Measurements from ENCODE around the gene SIL1. TPM values are rescaled to one million over a fixed set of nuclear protein-coding genes. Genes with fewer than 3 reads are reported as not detected.
A peak's percentile ranks its signal among the peaks of the same experiment; 100 is the strongest.
"Not testable (repeated sequence)": the region's sequence is repeated elsewhere in the genome, so short reads cannot be mapped to it uniquely, and the experiment has no call there.

SIL1 gene
- total RNA-seq, 1 donor from 2014 or later, result 83.0 TPM

DNA sequence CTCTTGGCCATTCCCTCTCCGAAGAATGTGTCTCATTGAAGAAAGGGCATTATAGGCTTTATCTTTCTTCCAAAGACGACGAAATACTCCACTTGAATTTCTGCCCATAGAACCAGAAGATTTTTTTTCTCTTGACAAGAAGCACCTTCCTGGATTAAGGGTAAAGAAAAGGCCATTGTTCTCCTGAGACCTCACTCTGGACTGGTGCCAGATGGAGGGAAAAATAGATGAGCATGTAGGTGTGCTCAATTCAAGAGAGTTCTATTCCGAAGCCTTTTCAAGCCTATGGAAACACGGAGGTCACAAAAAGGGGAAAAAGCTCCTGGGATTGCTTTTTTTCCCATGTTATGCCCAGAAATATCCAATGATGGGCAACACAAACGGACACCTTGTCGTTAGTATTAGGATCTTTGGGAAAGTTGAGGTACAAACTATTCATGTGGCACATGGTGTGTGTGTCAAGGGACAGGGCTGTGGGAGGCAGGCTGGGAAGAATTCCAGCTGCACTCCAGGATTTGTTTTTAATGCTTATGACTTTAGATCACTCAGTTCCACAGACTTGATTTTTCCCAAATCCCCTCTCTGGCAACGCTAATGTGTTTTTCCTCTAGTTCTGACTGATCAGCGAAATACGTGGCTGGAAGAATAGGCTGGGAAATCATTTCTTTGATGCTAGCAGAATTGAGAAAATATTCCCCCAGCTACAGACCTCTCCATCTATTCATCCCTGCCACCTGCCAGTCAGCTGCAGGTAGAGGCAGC is 89.9 kb downstream of the SIL1 start:
- no peak for DNase-seq (ENCODE audit: low spot score)

DNA sequence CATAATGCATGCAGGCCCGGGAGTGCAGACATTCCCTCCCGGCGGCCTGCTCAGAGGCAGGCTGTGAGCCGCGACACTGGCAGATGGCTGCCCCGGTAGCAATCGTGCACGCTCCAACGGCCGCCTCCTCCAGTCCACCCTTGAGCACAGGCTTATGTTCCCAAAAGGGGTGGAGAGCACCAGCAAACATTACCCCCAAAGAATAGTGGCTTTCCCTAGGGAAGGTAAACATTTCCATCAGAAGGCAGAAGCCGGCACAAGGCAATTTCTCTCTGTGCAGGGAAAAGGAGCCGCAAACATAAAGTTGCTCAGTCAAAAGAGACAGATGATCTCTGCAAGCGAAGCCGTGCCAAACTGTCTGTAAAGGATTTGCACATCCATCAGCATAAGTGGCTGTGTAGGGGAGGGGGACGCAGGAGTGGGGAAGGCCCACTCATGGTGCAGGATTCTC is 92.5 kb downstream of the SIL1 start:
- no peak for DNase-seq (ENCODE audit: low spot score)

DNA sequence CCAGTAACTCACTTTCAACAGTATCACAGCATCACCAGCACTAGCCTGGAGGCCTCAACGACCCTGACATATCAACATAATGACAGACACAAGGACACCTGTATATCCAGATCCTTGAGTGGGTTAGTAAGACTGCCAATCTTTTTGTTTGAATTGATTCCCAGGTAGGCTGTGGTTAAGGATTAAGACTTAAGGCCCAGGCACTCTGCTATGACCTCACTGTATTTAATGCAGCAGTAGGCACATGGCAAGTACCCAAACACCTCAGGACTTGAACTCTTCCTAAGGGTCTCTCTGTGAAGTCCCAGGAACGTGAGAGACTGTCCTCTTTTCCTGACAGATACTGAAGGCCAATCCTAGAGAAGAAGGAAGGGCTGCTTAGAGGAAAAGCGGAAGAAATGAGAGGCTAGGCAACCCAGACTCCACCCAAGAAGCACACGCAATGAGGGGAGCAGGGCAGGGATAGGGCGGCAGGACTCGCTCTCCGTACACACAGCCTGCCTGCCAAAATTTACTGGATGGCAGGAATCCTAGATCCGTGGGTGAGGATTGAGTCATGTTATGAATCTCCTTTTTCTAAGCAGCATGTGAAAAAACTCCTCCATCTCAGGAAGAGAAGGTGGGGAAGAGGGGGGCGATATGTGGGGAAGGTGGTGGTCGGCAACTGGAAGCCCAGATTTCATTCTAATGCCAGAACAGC is 93.4 kb downstream of the SIL1 start:
- peak; percentile 76 for DNase-seq (ENCODE audit: low spot score)

DNA sequence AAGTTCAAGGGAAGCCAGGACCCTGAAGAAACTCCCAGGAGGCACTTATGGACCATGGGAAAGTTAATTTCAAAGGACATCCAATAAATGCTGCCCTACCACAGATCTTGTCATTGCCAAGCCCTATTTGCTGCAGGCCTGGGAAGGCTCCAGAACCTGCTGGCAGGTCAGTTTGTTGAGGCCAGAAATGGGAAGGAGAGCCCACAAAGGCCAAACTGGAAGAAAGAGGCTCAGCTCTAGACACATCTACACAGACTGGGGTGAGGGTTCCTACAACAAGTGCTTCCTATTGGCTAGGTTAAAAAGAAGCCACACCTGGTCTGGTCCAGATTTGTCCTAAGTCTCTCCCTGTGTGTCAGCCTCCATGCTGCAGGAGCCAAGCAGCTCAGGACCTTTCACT is 94.4 kb downstream of the SIL1 start:
- no peak for DNase-seq (ENCODE audit: low spot score)

DNA sequence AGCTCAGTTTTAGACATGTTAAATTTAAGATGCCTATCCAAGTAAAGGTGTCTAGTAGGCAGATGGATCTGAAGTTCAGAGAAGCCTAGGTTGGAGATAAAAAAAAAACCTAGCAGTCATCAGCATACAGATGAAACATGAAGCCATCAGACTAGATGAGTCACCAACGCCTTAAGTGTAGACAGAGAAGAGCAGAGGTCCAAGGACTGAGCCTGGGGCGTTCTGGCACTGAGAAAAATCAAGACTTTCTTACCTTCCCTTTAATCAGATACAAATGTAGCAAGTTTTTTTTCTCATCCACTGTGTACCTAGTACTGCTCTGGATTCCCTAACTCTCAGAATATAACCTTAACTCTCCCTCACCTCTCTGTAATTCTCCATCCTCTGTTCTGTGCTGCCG is 97.3 kb downstream of the SIL1 start:
- DNase-seq (ENCODE audit: low spot score), result no peak

DNA sequence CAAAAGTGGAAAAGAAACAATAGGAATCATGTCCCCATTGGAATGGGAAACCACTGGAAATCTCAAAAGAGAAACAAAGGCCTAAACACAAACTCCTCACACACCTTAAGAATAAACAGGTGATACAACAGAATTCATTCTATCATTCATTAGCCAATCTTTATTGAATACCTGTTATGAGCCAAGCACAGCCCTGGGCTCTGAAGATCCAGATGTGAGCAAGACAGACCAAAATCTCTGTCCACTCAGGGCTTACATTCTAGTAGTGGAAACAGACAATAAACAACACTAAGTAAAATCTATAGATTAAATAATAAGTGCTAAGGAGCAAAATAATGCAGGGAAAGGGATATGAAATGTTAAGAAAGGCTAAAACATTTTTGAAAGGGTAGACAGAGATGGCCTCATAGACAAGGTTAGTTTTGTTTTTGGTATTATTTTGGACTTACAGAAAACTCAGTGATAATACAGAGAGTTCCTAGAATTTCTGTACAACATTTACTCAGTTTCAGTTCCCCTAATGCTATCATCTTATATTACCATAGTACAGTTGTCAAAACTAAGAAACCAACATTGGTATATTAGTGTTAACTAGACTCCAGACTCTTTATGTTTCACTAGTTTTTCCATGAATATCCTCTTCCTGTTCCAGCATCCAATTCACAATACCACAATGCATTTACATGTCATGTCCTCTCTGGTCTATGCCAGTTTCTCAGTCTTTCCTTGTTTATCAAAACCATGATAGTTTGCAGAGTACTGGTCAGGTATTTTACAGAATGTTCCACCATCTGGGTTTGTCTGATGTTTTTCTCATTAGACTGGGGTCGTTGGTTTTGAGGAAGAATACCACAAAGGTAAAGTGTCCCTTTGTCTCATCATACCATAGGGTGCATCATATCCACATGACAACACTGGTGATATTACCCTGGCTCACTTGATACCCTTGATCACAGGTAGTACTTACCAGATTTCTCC is 103.7 kb downstream of the SIL1 start:
- DNase-seq (ENCODE audit: low spot score), result no peak

DNA sequence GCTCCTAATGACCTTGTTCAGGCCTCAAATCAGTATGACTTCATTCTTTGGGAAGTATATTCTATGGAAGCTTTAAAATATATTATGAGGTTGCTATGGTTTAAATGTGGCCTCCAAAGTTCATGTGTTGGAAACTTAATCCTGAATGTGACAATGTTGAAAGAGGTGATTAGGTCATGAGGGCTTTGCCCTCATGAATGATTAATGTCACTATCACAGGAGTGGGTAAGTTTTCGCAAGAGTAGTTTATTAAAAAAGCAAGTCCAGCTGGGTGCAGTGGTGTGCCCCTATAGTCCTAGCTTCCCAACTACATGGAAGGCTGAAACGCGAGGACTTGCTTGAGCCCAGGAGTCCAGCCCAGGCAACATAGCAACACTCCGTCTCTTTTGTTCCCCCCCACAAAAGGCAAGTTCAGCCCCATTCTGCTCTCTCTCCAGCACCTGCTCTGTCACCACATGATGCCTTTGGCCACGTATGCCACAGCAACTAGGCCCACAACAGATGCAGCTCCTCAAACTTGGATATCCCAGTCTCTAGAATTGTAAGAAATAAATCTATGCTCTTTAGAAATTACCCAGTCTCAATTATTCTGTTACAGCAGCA is 105.3 kb downstream of the SIL1 start:
- no peak for DNase-seq (ENCODE audit: low spot score)

DNA sequence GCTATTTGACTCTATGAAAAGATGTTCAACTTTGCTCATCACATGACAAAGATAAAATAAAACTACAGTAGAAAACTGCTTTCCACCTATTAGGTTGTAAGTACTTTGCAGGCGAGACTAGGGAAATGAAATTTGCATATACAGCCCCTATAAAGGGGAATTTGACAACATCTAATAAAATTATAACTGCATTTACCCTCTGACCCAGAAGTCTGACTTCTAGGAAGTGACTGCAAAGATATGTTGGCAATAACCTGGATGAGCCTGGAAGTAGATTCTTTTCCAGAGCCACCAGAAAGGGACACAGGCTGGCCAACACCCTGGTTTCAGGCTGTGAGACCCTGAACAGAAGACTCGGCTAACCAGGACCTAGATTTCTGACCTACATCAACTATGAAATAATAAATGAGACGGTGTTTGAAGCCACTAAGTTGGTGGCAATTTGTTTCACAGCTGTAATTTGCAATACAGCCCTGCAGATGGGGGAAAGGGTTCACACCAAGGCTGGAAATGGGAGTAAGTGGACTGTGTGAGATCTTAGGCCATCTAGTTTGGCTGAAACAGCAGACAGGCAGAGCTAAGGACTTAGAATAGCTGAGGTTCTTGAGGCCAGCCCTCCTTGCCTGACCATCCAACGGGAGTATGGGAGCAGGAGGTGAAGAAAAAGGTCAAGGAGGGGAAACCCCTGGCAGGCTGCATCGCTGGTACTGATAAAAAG is 106.6 kb downstream of the SIL1 start:
- no peak for DNase-seq (ENCODE audit: low spot score)

DNA sequence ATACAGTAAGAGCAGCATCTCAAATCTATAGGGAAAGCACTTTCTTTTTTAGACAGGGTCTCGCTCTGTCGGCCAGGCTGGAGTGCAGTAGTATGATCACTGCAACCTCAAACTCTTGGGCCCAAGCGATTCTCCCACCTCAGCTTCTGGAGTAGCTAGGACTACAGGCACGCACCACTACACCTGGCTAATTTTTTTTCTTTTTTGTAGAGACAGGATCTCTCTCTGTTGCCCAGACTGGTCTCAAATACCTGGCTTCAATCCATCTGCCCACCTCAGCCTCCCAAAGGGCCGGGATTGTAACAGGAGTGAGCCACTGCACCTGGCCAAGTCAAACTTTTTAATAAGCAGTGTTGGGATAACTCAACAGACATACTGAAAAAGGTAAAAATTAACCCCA is 107.6 kb downstream of the SIL1 start:
- no peak for DNase-seq (ENCODE audit: low spot score)

DNA sequence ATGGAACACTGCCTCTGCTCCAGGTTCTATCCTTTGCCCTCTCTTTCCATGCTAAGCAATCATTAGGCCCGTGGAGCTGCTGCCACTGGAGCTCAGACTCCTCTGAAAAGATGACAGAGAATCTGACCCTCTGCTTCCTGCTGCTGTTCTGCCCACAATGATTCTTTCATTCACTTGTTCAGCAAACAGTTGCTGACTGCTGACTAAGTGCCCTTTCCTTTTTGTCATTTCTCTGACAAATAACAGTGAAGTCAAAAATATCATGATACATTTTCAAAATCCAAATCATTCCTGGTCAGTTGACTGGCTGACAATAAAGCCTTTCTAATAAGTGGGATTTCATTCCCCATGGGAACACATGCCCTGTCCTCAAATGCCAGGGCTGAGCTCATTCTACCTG is 110.1 kb downstream of the SIL1 start:
- no peak for DNase-seq (ENCODE audit: low spot score)

DNA sequence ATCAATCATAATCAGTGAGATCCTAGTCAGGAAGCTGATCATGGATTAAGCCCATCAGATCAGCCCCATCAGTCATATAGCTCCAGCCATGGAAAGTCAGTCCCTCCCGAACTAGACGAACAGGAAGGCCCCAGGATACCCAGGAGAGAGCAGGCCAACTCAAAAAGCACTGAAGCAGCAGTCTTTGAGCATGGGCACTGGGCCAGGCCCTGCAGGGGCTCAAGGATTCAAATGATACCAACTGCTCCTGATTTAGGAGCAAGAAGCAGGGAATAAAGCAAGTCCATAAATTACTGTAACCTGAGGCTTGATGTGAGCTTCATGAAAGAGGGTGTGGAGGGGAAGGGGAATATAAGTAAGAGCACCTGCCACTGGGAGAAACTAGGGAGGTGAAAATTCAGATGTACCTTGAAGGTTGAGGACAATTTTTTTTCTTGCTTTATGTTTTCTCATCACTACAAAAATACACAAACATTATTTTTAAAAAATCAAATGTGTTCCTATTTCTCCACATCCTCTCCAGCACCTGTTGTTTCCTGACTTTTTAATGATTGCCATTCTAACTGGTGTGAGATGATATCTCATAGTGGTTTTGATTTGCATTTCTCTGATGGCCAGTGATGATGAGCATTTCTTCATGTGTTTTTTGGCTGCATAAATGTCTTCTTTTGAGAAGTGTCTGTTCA is 115.2 kb downstream of the SIL1 start:
- no peak for DNase-seq (ENCODE audit: low spot score)

DNA sequence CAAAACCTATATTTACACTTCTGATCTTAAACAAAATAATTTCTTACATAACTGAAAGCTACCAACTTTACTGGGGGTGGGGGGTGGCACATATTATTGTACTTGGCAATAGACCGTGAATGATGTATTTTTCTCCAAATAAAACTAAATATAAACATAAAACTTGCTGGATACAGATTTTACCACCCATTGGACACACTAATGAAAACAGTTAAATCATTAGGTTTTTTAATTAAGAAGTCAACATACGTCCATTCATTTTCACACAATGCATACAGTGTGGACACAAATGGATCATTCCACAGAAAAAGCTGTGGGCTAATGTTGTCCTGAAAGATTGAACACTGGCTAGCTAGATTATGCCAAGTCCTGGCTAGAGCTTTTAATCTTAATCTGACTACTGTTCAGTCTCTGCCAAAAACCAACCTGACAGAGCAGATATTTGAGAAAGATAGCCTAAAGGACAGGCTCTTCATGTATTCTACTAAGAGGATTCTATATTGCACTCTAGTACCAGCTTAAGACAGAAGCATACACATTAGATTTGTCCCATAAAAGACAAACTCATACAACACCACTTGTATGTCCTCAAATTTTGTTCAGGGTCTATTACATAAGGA is 118.1 kb downstream of the SIL1 start:
- no peak for DNase-seq (ENCODE audit: low spot score)

DNA sequence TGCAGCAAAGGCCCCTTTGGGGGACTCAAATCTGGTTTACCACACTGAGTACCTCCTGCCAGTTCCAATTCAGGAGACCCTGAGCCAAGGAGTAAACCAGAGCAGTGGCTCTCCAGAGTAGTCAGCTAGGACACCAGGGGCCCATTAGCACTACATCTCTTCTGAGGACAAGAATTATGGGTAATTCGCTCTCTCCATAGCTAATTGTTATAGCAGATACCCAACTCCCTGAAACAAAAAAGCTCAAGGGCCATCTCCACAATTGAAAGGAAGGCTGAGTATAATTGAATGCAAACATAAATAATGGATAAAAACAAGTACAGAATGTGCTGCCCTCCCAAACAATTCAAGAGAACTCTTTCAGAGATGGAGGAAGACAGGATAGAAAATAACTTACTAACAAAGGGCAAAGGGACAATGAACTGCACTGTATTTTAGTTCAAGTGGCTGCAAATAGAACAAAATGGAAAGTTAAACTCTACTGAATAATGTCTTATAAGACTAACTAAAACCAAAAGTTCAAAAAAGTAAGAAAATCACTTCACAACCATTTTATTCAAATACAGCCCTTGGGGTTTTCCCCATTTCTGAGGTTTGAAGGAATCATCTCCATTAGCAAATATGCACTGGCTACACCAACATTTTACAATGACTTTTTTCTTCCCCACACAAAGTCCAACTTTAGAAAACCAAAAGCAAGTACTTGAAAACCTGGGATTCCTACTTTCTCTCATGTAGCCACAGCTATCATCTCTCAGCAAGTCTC is 118.8 kb downstream of the SIL1 start:
- DNase-seq (ENCODE audit: low spot score), result no peak

DNA sequence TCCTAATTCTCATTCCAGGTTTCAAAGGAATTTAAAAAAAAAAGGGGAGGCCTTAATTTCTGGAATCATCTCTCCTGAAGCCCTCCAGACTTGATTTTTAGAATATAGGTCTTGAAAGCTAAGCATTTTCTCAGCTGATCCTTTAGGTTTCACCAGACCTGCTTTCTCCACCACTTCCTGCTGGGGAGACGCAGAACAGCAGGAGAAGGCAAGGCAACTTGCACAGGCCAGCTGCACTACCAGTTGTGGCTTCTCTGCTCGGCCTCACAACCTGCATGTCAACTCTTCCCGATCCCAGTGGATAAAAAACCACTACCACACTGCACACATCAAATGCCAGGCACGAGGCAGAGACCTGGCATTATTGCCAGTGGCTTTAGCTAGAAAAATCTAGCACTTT is 119.8 kb downstream of the SIL1 start:
- DNase-seq (ENCODE audit: low spot score), result no peak

DNA sequence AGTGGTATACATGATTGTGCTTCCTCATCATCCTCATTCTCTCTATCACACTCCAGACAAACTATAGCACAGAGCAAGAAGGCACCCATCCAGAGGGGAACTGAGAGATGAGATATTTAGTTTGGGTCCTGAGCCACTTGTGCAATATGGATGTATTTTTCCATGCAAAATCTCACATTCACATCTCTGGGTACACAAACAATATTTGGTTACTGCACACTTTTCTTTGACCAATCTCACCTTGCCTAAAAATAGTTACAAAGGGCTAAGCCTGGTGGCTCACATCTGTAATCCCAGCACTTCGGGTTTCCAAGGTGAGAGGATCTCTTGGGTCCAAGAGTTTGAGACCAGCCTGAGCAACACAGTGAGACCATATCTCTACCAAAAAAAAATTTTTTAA is 120.3 kb downstream of the SIL1 start:
- DNase-seq (ENCODE audit: low spot score), result no peak

DNA sequence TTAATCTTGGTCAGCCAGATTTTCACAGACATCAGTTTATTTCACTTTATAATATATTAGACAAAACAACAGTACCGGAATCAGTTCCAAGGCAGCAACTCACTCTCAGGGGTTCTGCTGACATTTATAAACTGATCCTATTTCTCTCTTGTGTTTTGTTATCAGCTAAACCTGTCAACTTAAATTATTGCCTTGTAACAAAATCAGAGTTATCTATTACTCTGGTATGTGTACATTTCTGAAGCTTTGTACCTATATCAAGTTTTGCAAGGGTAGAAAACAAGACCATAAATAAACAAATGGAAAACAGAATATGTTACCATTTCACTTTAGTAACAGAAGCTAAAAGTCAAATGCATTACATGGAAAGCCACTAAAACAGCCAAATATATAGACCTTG is 122.1 kb downstream of the SIL1 start:
- DNase-seq (ENCODE audit: low spot score), result no peak

DNA sequence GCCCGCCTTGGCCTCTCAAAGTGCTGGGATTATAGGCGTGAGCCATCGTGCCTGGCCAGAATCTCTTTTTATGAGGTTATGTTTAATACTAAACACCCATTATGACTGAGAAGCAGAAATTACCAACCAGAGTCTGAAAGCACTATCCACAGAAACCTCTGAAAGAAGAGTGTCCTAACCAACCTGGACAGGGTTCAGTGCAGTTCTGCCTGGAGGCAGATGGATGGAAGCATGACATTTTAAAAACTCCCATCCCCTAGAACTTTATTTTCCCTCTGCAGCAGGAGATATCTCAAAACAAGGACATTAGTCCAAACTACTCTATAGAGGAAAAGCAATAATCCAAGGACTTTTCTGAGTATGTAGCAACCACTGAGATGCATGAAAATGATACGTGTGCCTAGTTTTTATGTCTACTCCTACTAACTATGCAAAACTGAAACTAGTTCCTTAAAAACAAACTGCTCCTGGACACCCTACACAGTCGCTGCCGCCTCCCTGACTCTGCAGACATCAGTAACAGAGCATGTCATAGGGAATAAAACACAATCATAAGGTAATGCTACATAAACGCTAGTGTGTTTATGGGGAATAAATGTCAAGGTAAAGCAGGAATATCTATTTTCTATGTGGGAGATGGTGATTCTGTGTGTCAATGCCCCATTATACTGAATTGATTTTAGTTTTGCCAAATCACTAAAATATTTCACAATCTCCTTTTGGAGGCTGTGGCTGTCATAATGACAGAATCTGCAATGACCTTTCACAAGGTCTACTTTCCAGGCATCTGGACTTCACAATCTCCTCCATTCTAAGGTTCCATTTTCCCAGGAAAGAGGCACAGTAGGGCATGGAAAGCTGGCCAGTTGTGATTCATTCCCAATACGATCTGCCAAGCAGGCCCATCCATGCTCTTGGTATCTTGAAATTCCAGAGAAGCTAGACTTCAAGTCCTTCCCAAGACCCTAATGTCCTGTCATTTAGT is 122.8 kb downstream of the SIL1 start:
- DNase-seq (ENCODE audit: low spot score), result no peak

DNA sequence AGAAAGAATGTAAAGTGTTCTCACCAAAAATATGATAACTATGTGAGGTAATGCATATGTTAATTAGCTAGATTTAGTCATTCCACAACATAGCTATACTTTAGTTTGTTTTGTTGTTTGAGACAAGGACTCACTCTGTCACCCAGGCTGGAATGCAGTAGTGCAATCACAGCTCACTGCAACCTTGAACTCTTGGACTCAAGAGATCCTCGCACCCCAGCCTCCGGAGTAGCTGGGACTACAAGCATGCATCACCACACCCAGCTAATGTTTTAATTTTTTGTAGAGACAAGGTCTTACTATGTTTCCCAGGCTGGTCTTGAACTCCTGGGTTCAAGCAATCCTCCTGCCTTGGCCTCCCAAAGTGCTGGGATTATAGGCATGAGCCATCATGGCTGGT is 124.2 kb downstream of the SIL1 start:
- DNase-seq (ENCODE audit: low spot score), result not testable (repeated sequence)

Measured in ureter (tissue), 1 donor.